Heart left ventricle (tissue), 16 donors: ENCODE data around the gene CAPS2. TPM values are rescaled to one million over a fixed set of nuclear protein-coding genes. Genes with fewer than 3 reads are reported as not detected.
"Not testable (repeated sequence)": the region's sequence is repeated elsewhere in the genome, so short reads cannot be mapped to it uniquely, and the experiment has no call there.

ENCODE experiments used
- ATAC-seq, 4 donors: fragments of 200-7000 bp; cut with Tn5 transposase; one replicate each; pipeline ENCODE4 v1.9.1; 2020 to 2022; ENCODE audit warnings: moderate library complexity in 4 of 4, mild to moderate bottlenecking in 3 of 4, moderate number of reproducible peaks in 1 of 4
- DNase-seq, 5 donors: peaks; one replicate each; pipeline ENCODE4 v3.0.0-alpha.2; 2020
- H3K27ac ChIP-seq, 12 donors: fragments of 200-600 bp; sonication (generic) in 4 of 12; one replicate each; pipeline versions ENCODE4 v1.5.0 to v1.8.0; 2016 to 2022; ENCODE audit warnings: mild to moderate bottlenecking in 2 of 12
- H3K27me3 ChIP-seq, 9 donors: fragments of 200-600 bp; sonication (generic) in 2 of 9; one replicate each; pipeline versions ENCODE4 v1.5.1 to v1.8.0; 2016 to 2022; ENCODE audit warnings: mild to moderate bottlenecking in 3 of 9
- H3K36me3 ChIP-seq, 9 donors: fragments of 200-600 bp; sonication (generic) in 2 of 9; one replicate each; pipeline versions ENCODE4 v1.5.0 to v1.8.0; 2018 to 2022; ENCODE audit warnings: mild to moderate bottlenecking in 2 of 9
- H3K4me1 ChIP-seq, 12 donors: fragments of 200-600 bp; sonication (generic) in 4 of 12; one replicate each; pipeline versions ENCODE4 v1.5.0 to v1.8.0; 2016 to 2022; ENCODE audit warnings: mild to moderate bottlenecking in 3 of 12
- H3K4me3 ChIP-seq, 12 donors: fragments of 200-600 bp; sonication (generic) in 4 of 12; one replicate each; pipeline versions ENCODE4 v1.5.0 to v1.8.0; 2017 to 2022; ENCODE audit warnings: mild to moderate bottlenecking in 9 of 12, moderate library complexity in 4 of 12
- H3K9me3 ChIP-seq, 12 donors: fragments of 200-600 bp; sonication (generic) in 4 of 12; one replicate each; pipeline versions ENCODE4 v1.5.0 to v1.8.0; 2016 to 2022; ENCODE audit warnings: mild to moderate bottlenecking in 1 of 12
- CTCF ChIP-seq, 12 donors: fragments of 200-600 bp; sonication (generic) in 4 of 12; IDR thresholded peaks; one replicate each; pipeline versions ENCODE4 v1.5.0 to v1.8.0; 2018 to 2022; ENCODE audit warnings: antibody characterized with exemption in 12 of 12, mild to moderate bottlenecking in 5 of 12
- POLR2A ChIP-seq, 2 donors: fragments of 450-650 bp; IDR thresholded peaks; one replicate each; pipeline ENCODE4 v1.6.1; 2017; ENCODE audit warnings: antibody characterized with exemption in 2 of 2, mild to moderate bottlenecking in 2 of 2, moderate library complexity in 2 of 2
- WGBS, 4 donors: extraction: QIAGEN DNeasy Blood & Tissue Kit in 2 of 4; methylation state at CpG; one replicate each; pipeline versions ENCODE4 v1.1.5 to v1.1.7; 2013 to 2018; 5-methylcytosine and 5-hydroxymethylcytosine counted together
- intact Hi-C, 10 donors: fragments of 100-400 bp; cut with DNase I; formaldehyde crosslinking; loops; one replicate each; pipeline versions ENCODE4 v1.11.1 to v1.14.2; 2022
- polyA plus RNA-seq, 2 donors: library from polyadenylated mRNA; stranded (reverse); fragments of 200-250 nt; gene quantifications; one replicate each; pipeline ENCODE4 v1.2.3, GENCODE V29; 2013
- total RNA-seq, 9 donors: library from RNA; depleted of rRNA in 2 of 9; stranded (reverse); fragments of >200 nt in 2 of 9; fragmentation: NEBNext Ultra II Directional in 3 of 9; extraction: Animal tissue kit (Norgen Biotek cat#: 25700) in 3 of 9; gene quantifications; one replicate each; pipeline versions ENCODE4 v1.1.0 to v1.2.4, GENCODE V29; 2016 to 2023
- donor health status: ischemic (EF 13 %, LVEDD 7.1; RV severe dilation, severe dysfunction).
- donor health status: healthy with polysubstance abuse.
- donor health status: DM: no; HTN: yes; CAD: no.
- donor health status: DM: no; HTN: no; CAD: no.
- donor health status: ischemic (EF 25% LVEDD 6.9; RV normal size, moderate dysfunction).
- donor health status: ischemic (EF 25% LVEDD 5.7; RV mildly dilated, moderate dysfunction).
- donor health status: healthy.
- donor health status: DM: yes; HTN: yes; CAD: no.
- donor health status: ischemic (EF 35%, LVEDD 5.7; RV mildly dilated, moderate dysfunction).
- donor health status: nonischemic (EF 11% LVEDD 7.7; RV severe dilation, severe dysfunction).
- donor health status: DM: yes; HTN: yes; CAD: no.
- donor health status: PGD.
- donor health status: ischemic (EF 29% LVEDD 5.4; RV normal size, mild dysfunction).
- donor health status: nonischemic (EF 23%, LVEDD 6.1; RV moderate dilation, normal function).

Gene CAPS2
- total and polyA plus RNA-seq, 11 donors: 2.4 to 21.6 (median 12.0) TPM

- no peak for TF ChIP-seq CTCF (IDR thresholded peaks at IDR 0.05)
- no peak for TF ChIP-seq POLR2A (IDR thresholded peaks at IDR 0.05)
- peak in 1 of 5 donors; percentile 7 for DNase-seq
- Histone ChIP-seq H3K9me3 (peaks cover 0 to 17% (median 7%) of the 10 kb centered on the region in 12 donors), H3K36me3 (no peaks in the 10 kb centered on the region), H3K27me3 (no peaks in the 10 kb centered on the region), H3K27ac (no peak overlapping the region), H3K4me1 (no peaks in the 10 kb centered on the region), H3K4me3 (no peak overlapping the region)
- intact Hi-C loops: no loop called here
- WGBS, 4 donors: 79 to 89% (median 86%) methylated on average over 3 to 4 of the region's 4 CpGs
- no peak for ATAC-seq
Measured at GRCh38 chr12:75349946-75350345, 19.8 kb upstream of the CAPS2 start.

- DNase-seq, H3K9me3 ChIP-seq, H3K27ac ChIP-seq, ATAC-seq, H3K4me3 ChIP-seq, H3K27me3 ChIP-seq, H3K36me3 ChIP-seq, intact Hi-C loops, H3K4me1 ChIP-seq: not testable (repeated sequence)
- WGBS, 4 donors: 87 to 93% (median 92%) methylated on average over 6 of the region's 6 CpGs
Measured at GRCh38 chr12:75346215-75346614, 16.1 kb upstream of the CAPS2 start.

GRCh38 chr12:75345531-75345930 is 15.4 kb upstream of the CAPS2 start:
- no peaks in the 10 kb centered on the region for H3K9me3 ChIP-seq
- intact Hi-C loops: no loop called here
- ATAC-seq (no peak), DNase-seq (no peak)
- WGBS, 4 donors: 63 to 83% (median 80%) methylated on average over 2 of the region's 2 CpGs
- H3K36me3 ChIP-seq: no peaks in the 10 kb centered on the region
- TF ChIP-seq CTCF (IDR thresholded peaks at IDR 0.05) (no peak), POLR2A (IDR thresholded peaks at IDR 0.05) (no peak)
- H3K4me3 ChIP-seq: no peak overlapping the region
- no peaks in the 10 kb centered on the region for H3K27me3 ChIP-seq
- H3K4me1 ChIP-seq: no peaks in the 10 kb centered on the region
- H3K27ac ChIP-seq: no peak overlapping the region

GRCh38 chr12:75341873-75342272 is 11.7 kb upstream of the CAPS2 start:
- no peaks in the 10 kb centered on the region for H3K36me3 ChIP-seq
- DNase-seq: no peak
- no peaks in the 10 kb centered on the region for H3K27me3 ChIP-seq
- no peaks in the 10 kb centered on the region for H3K4me1 ChIP-seq
- H3K9me3 ChIP-seq: peaks cover 0 to 3% (median 0%) of the 10 kb centered on the region in 12 donors
- no peak for ATAC-seq
- no peak overlapping the region for H3K4me3 ChIP-seq
- 86 to 91% (median 89%) methylated on average over 5 of the region's 5 CpGs for WGBS, 4 donors
- no peak for TF ChIP-seq POLR2A (IDR thresholded peaks at IDR 0.05)
- intact Hi-C loops: no loop called here
- no peak overlapping the region for H3K27ac ChIP-seq

- no peaks in the 10 kb centered on the region for H3K27me3 ChIP-seq
- no peak for TF ChIP-seq CTCF (IDR thresholded peaks at IDR 0.05)
- TF ChIP-seq POLR2A (IDR thresholded peaks at IDR 0.05): no peak
- H3K36me3 ChIP-seq: no peaks in the 10 kb centered on the region
- intact Hi-C loops: loop anchor here in 5 of 10 donors (10.0 kb wide), 3 partner anchors 47 to 697 kb away; partner anchors contain the start of gene PHLDA1 (in 1 of the 5)
- H3K27ac ChIP-seq: no peak overlapping the region
- H3K4me1 ChIP-seq: peaks cover 0 to 11% (median 1%) of the 10 kb centered on the region in 12 donors
- WGBS, 4 donors: 86 to 95% (median 94%) methylated on average over 1 of the region's 1 CpG
- no peak for ATAC-seq
- H3K4me3 ChIP-seq: no peak overlapping the region
- peaks cover 0 to 3% (median 0%) of the 10 kb centered on the region in 12 donors for H3K9me3 ChIP-seq
- no peak for DNase-seq
Measured at GRCh38 chr12:75337905-75338304, 7.8 kb upstream of the CAPS2 start.
